KOPT-K1 (cell line): ENCODE data around the gene CHD2.

ENCODE experiments used
- H3K27ac ChIP-seq: fragments of 200-600 bp; sonication (generic); 2 replicates; pipeline ENCODE4 v1.5.1; 2016; ENCODE audit warnings: antibody characterized with exemption, mild to moderate bottlenecking, low read depth, low read length; ENCODE audit not compliant: poor library complexity, severe bottlenecking
- H3K36me3 ChIP-seq: fragments of 200-600 bp; sonication (generic); 2 replicates; pipeline ENCODE4 v1.5.1; 2017; ENCODE audit warnings: antibody characterized with exemption, mild to moderate bottlenecking, low read length, moderate library complexity; ENCODE audit not compliant: insufficient read depth
- H3K9me3 ChIP-seq: fragments of 200-600 bp; sonication (generic); 2 replicates; pipeline ENCODE4 v1.5.1; 2017; ENCODE audit warnings: antibody characterized with exemption, low read length, mild to moderate bottlenecking; ENCODE audit not compliant: insufficient read depth, poor library complexity, severe bottlenecking

The CHD2 gene

DNA sequence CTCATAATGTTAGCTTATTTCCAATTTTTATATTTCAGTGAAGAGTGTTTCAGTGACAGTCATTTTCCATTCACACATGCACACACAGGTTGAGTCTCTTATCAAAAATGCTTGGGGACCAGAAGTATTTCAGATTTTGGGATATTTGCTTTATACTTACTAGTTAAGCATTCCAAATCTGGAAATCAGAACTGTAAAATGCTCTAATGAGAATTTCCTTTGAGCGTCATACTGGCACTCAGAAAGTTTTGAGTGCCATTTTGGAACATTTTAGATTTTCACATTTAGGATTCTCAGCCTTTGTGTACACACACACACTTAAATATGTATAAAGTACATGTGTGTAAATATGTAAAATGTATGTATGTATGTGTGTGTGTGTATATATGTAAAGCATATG lies 71.0 kb downstream of the CHD2 start:
- peaks cover 99% of the 10 kb centered on the region for H3K36me3 ChIP-seq
- H3K27ac ChIP-seq, result no peak overlapping the region
- no peaks in the 10 kb centered on the region for H3K9me3 ChIP-seq

DNA sequence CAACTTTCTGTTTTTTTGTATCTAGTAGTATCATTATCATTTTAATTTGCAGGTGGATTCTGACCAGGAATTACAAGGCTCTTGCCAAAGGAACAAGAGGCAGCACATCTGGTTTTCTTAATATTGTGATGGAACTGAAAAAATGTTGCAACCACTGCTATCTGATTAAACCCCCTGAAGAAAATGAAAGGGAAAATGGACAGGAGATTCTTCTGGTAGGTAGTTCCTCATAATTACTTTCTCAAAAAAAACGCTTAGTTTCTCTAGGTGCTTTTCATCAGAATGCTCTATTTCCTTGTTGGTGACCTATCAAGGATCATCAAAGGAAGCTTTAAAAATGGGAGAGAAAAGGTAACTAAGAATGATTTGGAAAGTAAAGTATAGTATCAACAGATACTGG lies 71.6 kb downstream of the CHD2 start:
- H3K9me3 ChIP-seq, result no peaks in the 10 kb centered on the region
- H3K27ac ChIP-seq, result no peak overlapping the region
- peaks cover 99% of the 10 kb centered on the region for H3K36me3 ChIP-seq

DNA sequence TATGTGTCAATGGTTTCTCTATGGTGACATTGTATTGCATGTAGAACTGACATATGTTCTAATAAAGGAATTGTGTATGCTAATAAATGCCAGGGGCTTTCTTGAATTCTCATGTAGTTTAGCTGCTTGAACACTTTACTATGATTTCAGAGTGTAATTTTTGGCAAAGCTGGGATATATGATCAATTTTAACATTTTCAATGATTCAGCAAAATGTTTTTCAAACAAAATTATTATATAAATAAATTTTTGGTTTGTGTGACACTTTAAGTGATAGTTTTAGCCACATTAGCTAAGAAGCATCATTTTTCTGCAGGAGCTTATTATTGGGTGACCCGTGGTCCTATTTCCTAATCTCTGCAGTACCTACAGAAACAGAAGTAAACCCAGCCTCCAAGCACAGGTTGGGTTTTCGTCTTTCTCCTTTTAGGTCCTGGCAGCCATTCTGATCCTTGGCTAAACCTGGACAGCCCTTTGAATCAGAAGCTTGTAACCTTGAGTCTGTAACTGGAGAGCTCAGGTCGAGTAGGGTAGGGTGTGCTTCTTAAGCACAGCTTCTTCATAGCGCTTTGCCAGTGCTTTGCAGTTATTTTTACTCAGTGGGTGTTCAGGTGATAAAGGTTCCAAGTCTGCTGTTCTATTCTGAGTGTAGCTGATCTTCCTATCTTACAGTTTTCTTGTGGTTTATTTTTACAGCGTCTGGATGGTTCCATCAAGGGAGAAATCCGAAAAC lies 74.2 kb downstream of the CHD2 start:
- Histone ChIP-seq H3K36me3 (peaks cover 99% of the 10 kb centered on the region), H3K9me3 (no peaks in the 10 kb centered on the region), H3K27ac (no peak overlapping the region)

DNA sequence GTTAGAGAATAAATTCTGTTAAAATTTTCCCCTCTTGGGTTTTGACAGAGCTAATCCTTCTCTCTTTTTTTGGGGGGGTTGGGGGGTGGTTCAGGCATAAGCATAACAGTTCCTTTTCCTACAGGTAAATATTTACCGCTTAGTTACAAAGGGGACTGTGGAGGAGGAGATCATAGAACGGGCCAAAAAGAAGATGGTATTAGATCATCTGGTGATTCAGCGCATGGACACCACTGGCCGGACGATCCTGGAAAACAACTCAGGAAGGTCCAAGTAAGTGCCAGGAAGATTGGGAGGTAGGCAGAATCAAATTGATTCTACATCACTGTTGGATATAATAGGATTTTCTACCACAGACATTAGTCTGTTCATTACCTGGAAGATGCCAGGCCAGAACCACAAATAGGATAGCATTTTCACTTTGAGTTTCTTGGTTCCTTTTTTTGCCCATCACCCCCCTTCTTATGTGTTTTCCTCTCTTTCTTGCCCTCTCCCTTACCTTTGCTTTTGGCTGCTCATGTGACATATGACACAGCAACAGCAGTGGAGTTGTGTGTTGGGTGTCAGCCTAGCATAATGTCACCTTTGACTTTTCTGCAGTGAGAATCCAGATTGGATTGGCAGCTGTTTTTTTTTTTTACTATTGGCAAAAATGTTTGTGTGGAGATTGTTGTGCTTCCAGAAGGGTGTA lies 79.0 kb downstream of the CHD2 start:
- Histone ChIP-seq H3K27ac (no peak overlapping the region), H3K36me3 (peaks cover 100% of the 10 kb centered on the region)

DNA sequence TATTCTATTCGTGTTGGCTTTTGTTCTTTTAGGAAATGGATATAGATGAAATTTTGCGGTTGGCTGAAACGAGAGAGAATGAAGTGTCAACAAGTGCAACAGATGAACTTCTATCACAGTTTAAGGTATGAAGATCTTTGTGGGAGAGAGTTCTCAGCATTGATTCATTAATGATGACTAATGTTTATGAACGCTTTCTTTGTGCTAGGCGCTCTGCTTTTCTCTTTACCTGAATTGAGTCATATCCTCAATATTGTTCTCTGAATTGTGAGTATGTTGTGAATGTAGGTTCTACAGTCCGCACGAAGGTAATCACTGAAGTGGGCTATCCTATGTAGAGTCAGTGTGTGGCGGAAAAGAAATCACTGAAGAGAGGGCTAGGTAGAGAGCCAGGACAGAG lies 81.2 kb downstream of the CHD2 start:
- Histone ChIP-seq H3K36me3 (peaks cover 100% of the 10 kb centered on the region), H3K27ac (no peak overlapping the region), H3K9me3 (no peaks in the 10 kb centered on the region)

More for the DNA sequence above, 79.0 kb downstream of the CHD2 start:
- H3K9me3 ChIP-seq, result no peaks in the 10 kb centered on the region

DNA sequence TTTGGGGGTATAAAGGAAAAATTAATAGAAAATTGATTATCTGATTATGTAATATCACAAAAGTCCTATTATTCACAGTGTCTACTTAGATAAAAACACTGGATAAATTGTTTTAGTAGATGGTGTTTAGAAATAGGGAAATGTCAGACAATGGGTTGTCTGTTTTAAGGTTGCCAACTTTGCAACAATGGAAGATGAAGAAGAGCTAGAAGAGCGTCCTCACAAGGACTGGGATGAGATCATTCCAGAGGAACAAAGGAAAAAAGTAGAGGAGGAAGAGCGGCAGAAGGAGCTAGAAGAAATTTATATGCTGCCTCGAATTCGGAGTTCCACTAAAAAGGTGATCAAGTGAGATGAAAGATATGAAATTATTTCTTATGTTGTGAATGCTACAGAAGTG lies 84.0 kb downstream of the CHD2 start:
- no peaks in the 10 kb centered on the region for H3K9me3 ChIP-seq
- H3K36me3 ChIP-seq, result peaks cover 98% of the 10 kb centered on the region
- H3K27ac ChIP-seq, result no peak overlapping the region

DNA sequence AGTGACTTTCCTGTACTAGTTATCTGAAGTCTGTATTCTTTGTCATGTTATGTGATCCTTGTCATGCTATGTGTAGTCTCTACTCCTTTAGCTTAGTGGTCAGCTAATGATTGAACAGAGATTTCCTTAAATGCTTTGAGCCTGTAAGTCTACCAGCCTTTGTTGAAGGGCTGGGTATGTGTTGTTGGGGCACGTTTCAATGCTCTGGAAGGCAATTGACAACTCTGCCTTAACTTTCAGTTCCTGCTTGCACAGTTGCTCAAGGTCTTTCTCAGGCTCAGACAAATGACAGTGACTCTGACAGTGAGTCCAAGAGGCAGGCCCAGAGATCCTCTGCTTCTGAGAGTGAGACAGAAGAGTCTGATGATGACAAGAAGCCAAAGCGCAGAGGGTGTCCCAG lies 89.3 kb downstream of the CHD2 start:
- peaks cover 97% of the 10 kb centered on the region for H3K36me3 ChIP-seq

DNA sequence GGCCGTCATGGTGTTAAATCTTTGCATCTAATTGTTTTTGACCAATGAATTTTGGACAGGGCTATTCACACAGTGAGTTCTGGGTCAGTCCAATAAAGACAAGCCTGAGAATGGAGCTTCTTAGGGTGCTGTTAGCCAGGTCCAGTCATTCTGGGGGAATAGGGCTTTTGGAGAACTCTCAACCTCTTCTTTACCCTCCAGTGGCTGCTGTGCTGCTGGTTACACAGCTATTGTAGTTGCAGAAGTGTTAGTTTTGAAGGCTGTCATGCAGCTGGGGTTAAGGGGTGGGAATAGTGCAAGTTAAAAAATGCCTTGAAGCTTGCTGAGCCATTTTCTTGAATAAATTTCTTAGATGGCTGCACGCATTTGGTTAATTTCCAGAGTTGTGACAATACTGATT lies 89.9 kb downstream of the CHD2 start:
- H3K36me3 ChIP-seq, result peaks cover 97% of the 10 kb centered on the region
- no peaks in the 10 kb centered on the region for H3K9me3 ChIP-seq
- no peak overlapping the region for H3K27ac ChIP-seq

More for the DNA sequence above, 89.3 kb downstream of the CHD2 start:
- H3K27ac ChIP-seq, result no peak overlapping the region
- H3K9me3 ChIP-seq, result no peaks in the 10 kb centered on the region

DNA sequence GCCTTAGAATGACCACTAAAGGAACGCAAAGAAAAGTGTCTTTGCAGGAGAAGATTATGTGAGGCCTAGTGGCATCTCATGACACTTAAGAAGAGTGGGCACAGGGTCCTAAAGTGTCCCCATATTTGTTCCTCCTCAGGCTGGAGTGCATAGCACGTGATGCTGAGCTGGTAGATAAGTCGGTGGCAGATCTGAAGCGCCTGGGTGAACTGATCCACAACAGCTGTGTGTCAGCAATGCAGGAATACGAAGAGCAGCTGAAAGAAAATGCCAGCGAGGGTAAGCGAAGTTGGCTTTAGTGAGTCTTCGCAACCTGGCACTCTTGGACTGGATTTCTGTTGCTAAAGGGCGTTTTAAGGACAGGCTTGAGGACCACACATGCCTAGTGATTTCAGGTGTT lies 92.6 kb downstream of the CHD2 start:
- H3K36me3 ChIP-seq, result peaks cover 99% of the 10 kb centered on the region

DNA sequence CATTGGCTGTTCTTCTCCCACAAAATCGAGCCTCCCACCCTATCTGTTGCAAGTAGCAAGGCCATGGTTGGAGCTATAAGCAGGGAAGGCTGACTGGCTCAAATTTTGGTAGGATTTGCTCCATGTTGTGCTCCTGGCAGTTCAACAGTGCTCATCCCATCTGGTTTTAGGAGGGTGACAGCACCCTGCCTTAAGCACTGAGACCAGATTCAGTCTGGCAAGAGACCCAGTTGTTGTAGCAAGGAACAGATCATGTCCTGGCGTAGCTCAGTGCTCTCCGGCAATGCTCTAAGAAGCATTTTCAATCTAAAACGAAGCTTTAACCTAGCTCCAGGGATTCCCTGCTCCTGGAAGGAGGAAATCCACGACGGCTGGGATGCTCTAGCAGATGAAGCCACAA lies 97.7 kb downstream of the CHD2 start:
- Histone ChIP-seq H3K27ac (no peak overlapping the region), H3K36me3 (peaks cover 98% of the 10 kb centered on the region), H3K9me3 (no peaks in the 10 kb centered on the region)

More for the DNA sequence above, 92.6 kb downstream of the CHD2 start:
- H3K9me3 ChIP-seq, result no peaks in the 10 kb centered on the region
- no peak overlapping the region for H3K27ac ChIP-seq

DNA sequence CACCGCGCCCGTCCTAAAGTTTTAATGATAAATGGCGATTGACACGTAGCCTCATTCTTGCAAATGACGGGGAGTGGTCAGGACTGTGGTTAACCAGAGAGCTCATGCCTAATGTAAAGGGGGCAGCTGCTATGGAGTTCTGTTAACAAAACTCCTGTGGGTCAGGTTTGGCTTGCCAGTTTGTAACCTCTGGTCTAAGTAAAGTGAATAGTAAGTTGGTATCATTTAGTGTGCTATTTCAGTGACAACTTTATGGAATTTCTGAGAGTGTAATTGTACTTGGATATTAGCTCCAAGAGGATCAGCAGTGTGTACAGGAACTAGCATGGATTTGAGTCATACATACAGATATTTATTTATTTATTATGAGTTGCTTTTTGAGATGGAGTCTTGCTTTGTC lies 101.0 kb downstream of the CHD2 start:
- Histone ChIP-seq H3K9me3 (no peaks in the 10 kb centered on the region), H3K36me3 (peaks cover 99% of the 10 kb centered on the region)

DNA sequence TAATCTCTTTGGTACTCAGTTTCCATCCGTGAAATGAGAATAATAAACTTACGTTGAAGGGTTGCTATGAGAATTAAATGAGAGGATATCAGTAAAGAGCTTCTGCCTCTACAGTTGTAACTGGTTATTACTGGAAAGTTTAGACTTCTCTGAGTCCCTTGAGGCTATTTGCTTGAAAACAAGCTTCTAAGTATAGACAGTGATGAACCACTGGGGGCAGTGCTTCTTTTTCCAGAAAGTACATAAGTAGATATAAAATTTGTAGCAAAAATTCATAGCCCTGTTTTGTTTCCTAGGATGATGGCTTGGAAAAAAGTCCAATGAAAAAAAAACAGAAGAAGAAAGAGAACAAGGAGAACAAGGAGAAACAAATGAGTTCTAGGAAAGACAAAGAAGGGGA lies 101.8 kb downstream of the CHD2 start:
- H3K36me3 ChIP-seq, result peaks cover 99% of the 10 kb centered on the region

More for the DNA sequence above, 101.0 kb downstream of the CHD2 start:
- H3K27ac ChIP-seq, result no peak overlapping the region

DNA sequence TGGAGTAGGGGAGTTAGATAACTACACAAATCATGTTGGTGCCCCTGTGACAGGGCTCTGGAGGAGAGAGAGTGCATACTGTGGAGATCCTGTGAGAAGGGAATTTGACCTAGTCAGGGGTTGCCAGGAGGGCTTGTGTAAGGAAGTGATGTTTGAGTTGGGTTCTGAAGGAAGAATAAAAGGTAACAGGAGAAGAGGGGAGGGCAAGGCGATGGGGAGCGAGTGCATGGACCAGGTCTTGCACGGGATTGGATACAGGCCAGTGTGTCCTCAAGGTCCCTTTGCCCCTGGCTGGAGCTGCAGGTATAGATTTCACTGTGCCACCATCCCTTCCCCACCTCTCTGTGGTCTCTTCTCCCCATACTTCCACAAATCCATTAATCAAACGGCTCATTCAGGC lies 105.0 kb downstream of the CHD2 start:
- peaks cover 100% of the 10 kb centered on the region for H3K36me3 ChIP-seq
- no peaks in the 10 kb centered on the region for H3K9me3 ChIP-seq
- no peak overlapping the region for H3K27ac ChIP-seq

More for the DNA sequence above, 101.8 kb downstream of the CHD2 start:
- no peak overlapping the region for H3K27ac ChIP-seq
- H3K9me3 ChIP-seq, result no peaks in the 10 kb centered on the region

DNA sequence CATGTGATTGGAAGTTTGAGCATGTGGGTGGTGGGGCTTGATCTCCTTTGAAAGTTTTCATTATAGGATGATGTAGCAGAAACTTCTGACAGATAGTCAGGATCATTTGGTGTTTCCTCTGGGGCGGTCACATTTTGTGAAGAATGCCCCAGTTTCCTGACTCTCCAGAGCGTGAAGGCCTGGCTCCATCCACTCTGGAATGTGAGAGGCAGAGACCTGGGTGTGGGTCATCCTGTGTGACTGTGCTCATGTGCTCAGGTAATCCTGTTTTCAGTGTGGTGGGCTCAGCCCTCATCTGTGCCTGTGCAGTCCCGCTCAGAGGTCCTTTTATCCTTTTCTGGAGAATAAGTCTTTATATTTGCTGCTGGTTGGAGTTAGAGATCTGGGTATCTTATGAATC lies 107.9 kb downstream of the CHD2 start:
- Histone ChIP-seq H3K9me3 (no peaks in the 10 kb centered on the region), H3K36me3 (peaks cover 100% of the 10 kb centered on the region), H3K27ac (no peak overlapping the region)

DNA sequence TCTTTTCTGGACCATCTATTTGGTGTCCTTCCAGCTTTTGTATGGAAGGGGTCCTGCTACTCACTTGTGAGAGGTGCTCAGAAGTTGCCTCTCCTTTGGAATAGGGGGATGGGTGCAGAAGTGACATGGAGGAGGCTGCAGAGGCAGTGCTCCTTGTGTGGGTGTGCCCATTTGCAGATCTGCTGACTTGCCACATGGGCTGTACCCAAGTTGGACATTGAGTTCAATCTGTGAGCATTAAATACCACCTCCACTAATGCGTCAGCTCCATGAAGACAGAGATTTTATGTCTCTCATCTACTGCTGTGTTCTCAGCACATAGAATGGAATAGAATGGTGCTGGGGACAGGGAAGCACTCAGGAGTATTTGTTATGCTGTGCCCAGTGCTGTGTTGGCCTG lies 112.7 kb downstream of the CHD2 start:
- H3K27ac ChIP-seq, result no peak overlapping the region
- peaks cover 100% of the 10 kb centered on the region for H3K36me3 ChIP-seq
- no peaks in the 10 kb centered on the region for H3K9me3 ChIP-seq

DNA sequence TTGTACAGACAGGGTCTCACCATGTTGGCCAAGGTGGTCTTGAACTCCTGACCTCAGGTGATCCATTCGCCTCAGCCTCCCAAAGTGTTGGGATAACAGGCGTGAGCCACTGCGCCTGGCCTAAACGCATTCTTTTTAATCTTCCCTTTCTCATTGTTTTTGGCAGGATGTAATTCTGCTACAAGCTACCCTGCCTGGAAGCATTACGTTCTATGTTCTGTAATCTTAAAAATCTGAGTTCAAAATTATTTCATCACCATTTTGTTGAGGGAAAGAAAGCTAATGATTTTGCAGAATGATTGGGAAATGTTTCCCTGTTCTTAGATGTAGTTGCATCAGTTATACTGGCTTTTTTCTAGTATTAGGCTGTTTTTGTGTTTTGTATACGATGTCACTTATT lies 117.4 kb downstream of the CHD2 start:
- Histone ChIP-seq H3K36me3 (peaks cover 100% of the 10 kb centered on the region), H3K9me3 (no peaks in the 10 kb centered on the region), H3K27ac (no peak overlapping the region)
